ENCODE data around the gene C20orf141. TPM values are rescaled to one million over a fixed set of nuclear protein-coding genes. Genes with fewer than 3 reads are reported as not detected.

Gene C20orf141
- total RNA-seq, 2 donors from 2014 or later, result 4.4 TPM; not detected in 1

DNA sequence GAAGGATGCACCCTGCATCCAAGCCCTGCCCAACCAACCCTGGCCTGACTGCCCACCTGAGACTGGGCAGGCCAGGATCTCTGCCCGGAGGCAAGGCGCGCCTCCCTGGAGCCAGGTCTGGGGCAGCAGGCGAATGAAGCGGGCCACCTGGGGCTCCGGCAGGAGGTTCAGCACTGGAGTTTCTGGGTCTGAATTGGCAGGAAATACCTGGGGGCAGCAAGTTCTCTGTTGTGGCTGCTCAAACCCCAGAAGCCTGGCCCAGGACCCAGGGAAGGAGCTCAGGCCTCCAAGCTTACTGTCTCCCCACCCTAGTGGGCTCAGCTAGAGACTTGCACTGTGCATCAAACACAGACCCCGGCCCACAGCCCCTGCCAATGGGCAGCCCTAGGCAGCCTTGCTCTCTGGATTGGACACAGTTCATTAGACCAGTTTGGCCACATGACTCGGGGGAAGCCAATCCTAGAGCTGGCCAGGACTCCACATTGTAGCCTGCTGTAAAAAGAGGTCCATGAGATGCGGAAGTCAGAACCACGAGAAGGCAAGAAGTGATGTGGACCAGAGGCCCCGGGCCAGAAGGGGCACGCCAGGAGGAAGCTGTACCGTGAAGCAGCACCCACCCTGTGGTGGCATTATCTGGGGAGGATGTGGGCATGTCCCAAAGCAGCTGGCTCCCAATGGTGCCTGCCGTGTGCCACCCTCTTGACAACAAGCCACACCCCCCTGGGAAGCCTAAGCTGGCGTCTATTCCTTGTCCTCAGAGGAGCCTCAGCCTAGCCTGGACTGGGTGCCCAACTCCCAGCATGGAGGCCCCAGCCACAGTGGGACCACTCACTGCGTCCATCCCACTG is 17.4 kb upstream of the C20orf141 start:
- Histone ChIP-seq H3K27ac (no peak overlapping the region), H3K4me1 (replicated peaks) (no peaks in the 10 kb centered on the region), H3K4me3 (no peak overlapping the region), H3K36me3 (no peaks in the 10 kb centered on the region), H3K27me3 (replicated peaks; ENCODE audit: insufficient read depth) (no peaks in the 10 kb centered on the region), H3K9me3 (no peaks in the 10 kb centered on the region)
- TF ChIP-seq, protein P1, sequence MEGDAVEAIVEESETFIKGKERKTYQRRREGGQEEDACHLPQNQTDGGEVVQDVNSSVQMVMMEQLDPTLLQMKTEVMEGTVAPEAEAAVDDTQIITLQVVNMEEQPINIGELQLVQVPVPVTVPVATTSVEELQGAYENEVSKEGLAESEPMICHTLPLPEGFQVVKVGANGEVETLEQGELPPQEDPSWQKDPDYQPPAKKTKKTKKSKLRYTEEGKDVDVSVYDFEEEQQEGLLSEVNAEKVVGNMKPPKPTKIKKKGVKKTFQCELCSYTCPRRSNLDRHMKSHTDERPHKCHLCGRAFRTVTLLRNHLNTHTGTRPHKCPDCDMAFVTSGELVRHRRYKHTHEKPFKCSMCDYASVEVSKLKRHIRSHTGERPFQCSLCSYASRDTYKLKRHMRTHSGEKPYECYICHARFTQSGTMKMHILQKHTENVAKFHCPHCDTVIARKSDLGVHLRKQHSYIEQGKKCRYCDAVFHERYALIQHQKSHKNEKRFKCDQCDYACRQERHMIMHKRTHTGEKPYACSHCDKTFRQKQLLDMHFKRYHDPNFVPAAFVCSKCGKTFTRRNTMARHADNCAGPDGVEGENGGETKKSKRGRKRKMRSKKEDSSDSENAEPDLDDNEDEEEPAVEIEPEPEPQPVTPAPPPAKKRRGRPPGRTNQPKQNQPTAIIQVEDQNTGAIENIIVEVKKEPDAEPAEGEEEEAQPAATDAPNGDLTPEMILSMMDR (IDR thresholded peaks at IDR 0.05), result no peak
- TF ChIP-seq POLR2AphosphoS5 (IDR thresholded peaks at IDR 0.05) (no peak), POLR2A (IDR thresholded peaks at IDR 0.05) (no peak)
- WGBS, result 83% methylated on average over 16 of the region's 16 CpGs
- intact Hi-C loops (cut with DNase I), result no loop called here
- DNase-seq (ENCODE audit: low spot score), result no peak

GRCh38 chr20:2798095-2798805 is 16.5 kb upstream of the C20orf141 start:
- H3K4me1 ChIP-seq (replicated peaks), result no peaks in the 10 kb centered on the region
- 62% methylated on average over 19 of the region's 19 CpGs for WGBS
- no peak overlapping the region for H3K27ac ChIP-seq
- no peaks in the 10 kb centered on the region for H3K27me3 ChIP-seq (replicated peaks; ENCODE audit: insufficient read depth)
- no peaks in the 10 kb centered on the region for H3K9me3 ChIP-seq
- no peak overlapping the region for H3K4me3 ChIP-seq
- no peak for DNase-seq (ENCODE audit: low spot score)
- intact Hi-C loops (cut with DNase I), result no loop called here
- H3K36me3 ChIP-seq, result no peaks in the 10 kb centered on the region
- TF ChIP-seq, protein P1 (IDR thresholded peaks at IDR 0.05), result no peak
- TF ChIP-seq POLR2A (IDR thresholded peaks at IDR 0.05) (no peak), POLR2AphosphoS5 (IDR thresholded peaks at IDR 0.05) (no peak)

DNA sequence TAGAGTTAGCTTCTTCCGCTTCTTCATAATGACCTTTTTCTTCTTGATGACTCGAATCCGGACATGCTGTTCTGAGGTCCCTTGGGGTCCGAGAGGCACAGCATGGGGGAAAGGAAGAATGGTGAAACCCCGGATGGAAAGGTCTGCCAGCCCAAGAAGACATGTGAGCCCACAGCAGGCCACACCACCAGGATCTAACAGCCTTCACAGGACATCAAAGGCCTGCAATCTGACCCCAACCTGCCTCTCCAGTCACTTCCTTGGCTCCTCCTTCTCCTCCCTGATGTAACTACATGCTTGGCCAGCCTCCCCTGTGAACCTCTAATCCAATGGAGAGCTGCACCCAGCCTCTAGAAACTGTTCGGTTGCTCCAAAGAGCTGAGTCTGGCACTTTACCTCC is 16.0 kb upstream of the C20orf141 start:
- TF ChIP-seq POLR2A (IDR thresholded peaks at IDR 0.05), result no peak
- TF ChIP-seq, protein P1 (IDR thresholded peaks at IDR 0.05), result no peak
- no peak for TF ChIP-seq POLR2AphosphoS5 (IDR thresholded peaks at IDR 0.05)
- no peak for DNase-seq (ENCODE audit: low spot score)
- Histone ChIP-seq H3K27ac (no peak overlapping the region), H3K36me3 (no peaks in the 10 kb centered on the region), H3K4me1 (replicated peaks) (no peaks in the 10 kb centered on the region), H3K4me3 (no peak overlapping the region), H3K27me3 (replicated peaks; ENCODE audit: insufficient read depth) (no peaks in the 10 kb centered on the region), H3K9me3 (no peaks in the 10 kb centered on the region)
- 65% methylated on average over 6 of the region's 6 CpGs for WGBS
- intact Hi-C loops (cut with DNase I), result no loop called here

DNA sequence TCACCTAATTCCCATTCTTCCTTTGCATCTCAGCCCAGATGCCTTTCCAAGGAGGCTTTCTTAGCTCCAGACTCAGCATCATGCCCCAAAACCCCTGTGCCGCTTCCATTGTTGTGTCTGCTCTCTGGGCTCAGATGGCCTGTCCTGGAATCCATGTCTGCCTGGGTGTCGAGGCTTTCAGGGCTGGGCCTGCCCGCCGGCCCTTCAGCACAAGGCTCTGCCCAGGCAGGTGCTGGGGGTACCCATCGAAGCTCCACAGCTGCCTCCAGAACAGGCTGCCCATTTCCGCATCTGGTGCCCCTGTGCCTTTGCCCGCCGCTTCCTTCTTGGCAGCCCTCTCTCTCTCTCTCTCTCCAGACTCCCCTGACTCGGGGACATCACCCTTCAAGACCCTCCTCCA is 15.5 kb upstream of the C20orf141 start:
- Histone ChIP-seq H3K4me3 (no peak overlapping the region), H3K27me3 (replicated peaks; ENCODE audit: insufficient read depth) (no peaks in the 10 kb centered on the region), H3K27ac (no peak overlapping the region), H3K9me3 (no peaks in the 10 kb centered on the region), H3K4me1 (replicated peaks) (no peaks in the 10 kb centered on the region), H3K36me3 (no peaks in the 10 kb centered on the region)
- 38% methylated on average over 9 of the region's 9 CpGs for WGBS
- no peak for TF ChIP-seq POLR2AphosphoS5 (IDR thresholded peaks at IDR 0.05)
- TF ChIP-seq, protein P1 (IDR thresholded peaks at IDR 0.05), result no peak
- no peak for TF ChIP-seq POLR2A (IDR thresholded peaks at IDR 0.05)
- no peak for DNase-seq (ENCODE audit: low spot score)
- intact Hi-C loops (cut with DNase I), result no loop called here
